AG20443 (cell line): ENCODE results near the gene XXYLT1.
A peak's percentile ranks its signal among the peaks of the same experiment; 100 is the strongest.

Source experiments
- DNase-seq: peaks from one replicate; pipeline ENCODE4 v3.0.0; 2012; ENCODE audit warnings: low spot score, mixed read lengths

XXYLT1 gene

DNA sequence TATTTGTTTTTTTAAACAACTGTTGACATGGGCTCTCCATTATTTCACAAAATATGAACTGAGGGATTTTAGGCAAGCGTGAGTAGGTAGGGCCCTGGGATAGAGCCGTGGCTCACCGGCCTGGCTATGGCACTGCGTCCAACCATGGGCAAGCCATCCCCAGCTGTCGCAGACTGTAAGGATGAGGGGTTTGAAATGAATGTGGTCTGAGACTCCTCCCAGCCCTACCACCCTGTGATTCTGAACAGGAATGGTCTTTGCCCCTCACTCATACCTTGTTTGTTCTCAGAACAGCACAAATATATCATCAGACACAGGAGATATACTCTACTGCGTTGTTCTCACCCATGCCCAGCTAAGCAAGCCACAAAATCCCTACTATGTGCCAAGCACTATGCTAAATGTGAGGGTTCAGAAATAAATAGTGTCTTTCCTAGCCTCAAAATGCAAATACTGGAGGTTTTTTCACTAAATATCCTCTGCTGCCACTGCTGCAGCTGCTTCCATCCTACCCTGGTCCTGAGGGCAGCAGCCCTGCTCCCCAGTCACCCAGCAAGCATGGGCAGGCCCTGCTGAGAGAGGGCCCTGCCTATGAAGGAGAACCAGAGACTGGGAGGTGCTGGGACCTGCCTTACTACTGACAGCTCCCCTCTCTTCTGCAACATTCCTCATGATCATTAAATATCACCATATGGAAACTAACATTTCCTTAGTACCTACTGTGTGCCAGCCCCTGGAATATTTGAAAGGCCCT lies 102.8 kb downstream of the XXYLT1 start:
- DNase-seq = no peak

GRCh38 chr3:195165790-195166189 lies 105.2 kb downstream of the XXYLT1 start:
- no peak for DNase-seq

- no peak for DNase-seq
Observed at GRCh38 chr3:195165265-195165609, 105.7 kb downstream of the XXYLT1 start.

- DNase-seq = no peak
Observed at GRCh38 chr3:195164573-195165264, 106.2 kb downstream of the XXYLT1 start.

- no peak for DNase-seq
Observed at GRCh38 chr3:195163719-195164572, 107.0 kb downstream of the XXYLT1 start.

GRCh38 chr3:195162816-195163215 lies 108.1 kb downstream of the XXYLT1 start:
- no peak for DNase-seq

- no peak for DNase-seq
Observed at GRCh38 chr3:195162033-195162669, 108.8 kb downstream of the XXYLT1 start.

GRCh38 chr3:195160908-195161434 lies 110.0 kb downstream of the XXYLT1 start:
- DNase-seq = no peak

DNA sequence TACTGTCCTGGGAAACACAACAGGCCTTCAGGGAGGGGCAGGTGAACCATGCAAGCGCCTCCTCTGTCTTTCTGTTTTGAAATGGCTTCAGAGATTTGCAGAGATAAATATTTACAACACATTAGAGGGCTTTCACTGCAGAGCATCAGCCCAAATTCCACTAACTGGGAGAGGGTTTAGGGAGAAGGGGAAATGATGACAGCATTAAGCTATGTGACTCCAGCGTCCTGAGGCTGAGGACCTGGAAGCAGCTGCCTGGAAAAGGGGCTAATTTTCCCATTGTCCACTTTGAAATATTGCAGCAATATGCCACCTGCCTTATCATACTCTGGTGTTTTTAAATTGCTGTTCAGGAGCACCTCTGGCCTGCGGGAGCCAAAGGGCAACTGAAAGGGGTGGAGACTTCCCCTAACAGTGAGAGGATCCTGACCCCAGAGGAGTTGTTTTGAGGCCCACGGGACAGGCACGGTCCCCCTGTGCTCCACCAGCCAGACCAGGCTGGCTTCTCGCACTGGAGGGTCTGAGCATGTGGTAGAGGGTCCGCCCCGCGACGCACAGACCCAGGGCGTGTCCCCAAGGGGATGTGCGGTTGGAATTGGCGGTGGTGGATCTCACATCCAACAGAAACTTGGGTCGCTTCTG lies 110.6 kb downstream of the XXYLT1 start:
- DNase-seq = peak; percentile 86

DNA sequence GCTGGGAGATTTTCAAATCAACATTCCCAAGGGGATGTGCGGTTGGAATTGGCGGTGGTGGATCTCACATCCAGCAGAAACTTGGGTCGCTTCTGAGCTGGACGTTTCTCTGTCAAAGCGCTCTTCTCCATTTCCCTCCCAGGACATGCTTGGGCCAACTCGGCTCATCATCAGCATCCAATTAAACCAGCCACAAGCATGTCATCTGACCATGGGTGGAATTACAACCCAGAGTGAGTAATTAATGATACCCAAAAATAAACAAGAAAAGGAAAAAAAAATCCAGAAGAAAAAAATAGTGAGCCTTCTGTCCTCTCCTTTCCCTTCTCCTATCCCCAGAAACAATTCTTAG lies 111.2 kb downstream of the XXYLT1 start:
- peak; percentile 77 for DNase-seq

GRCh38 chr3:195159117-195159813 lies 111.7 kb downstream of the XXYLT1 start:
- no peak for DNase-seq

GRCh38 chr3:195156286-195156890 lies 114.6 kb downstream of the XXYLT1 start:
- DNase-seq = no peak

DNA sequence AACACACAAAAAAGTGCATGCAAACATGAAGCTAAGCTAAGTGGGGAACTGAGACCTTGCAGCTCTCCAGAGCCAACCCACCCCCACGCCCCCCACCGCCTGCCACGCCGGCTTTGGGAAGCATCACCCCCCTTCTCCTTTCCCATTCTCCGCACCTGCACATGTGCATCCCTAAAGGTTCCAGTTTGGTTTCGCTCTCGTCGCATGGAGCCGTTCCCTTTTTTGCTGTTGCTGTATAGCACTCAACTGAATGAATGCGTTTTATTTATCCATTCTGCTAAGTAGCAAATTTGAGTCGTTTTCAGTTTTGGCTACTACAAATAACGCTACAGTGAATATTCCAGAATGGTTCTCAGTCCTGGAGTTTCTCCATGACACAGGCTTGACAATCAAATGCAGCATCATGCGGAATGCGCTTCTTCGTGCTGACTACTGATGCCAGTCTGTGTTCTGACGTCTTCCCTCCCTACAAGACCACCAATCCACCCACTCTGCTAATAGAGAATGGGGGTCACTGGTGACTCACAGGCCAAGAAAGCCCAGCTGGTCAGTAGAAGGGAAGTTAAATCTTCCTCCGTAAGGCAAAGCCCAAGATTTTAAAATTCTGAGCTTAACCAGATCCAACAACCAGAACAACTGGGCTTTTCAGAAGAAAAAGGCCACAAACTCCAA lies 115.3 kb downstream of the XXYLT1 start:
- no peak for DNase-seq

DNA sequence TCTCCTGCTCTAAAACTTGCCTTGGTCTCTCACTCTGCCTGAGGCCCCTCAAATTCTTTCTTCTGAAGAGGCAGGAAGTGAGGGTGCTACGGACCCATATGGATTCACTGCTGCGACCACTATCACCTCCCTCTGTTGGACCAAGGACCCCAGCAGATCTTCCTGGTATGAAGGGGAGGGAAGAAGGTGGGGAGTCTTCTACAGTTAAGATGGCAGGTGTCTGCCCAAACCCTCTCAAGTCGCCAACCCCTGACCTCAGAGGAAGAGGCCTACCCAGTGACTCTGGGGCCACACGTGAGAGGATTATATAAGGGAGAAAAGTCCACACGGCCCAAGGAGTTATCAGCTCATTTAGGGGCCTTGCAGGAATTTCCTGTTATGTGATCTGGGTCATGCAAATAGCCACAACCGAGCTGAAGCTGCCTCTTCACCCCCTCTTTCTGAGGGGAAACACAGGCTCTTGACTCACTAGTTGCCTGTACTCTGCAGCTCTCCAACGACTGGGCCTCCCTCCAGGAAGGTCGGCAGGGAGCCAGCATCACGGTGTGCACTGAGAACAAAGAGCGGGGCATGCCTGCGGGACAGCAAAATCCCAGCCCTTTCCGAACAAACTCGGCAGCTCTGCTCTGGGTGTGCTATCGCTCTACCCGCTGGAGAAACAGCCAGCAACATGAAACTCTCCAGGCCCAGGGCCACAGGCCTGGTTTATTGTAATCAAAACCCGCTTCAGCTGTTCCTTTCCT lies 116.0 kb downstream of the XXYLT1 start:
- DNase-seq = peak; percentile 88

- DNase-seq = peak; percentile 17
Observed at GRCh38 chr3:195154111-195154791, 116.7 kb downstream of the XXYLT1 start.

DNA sequence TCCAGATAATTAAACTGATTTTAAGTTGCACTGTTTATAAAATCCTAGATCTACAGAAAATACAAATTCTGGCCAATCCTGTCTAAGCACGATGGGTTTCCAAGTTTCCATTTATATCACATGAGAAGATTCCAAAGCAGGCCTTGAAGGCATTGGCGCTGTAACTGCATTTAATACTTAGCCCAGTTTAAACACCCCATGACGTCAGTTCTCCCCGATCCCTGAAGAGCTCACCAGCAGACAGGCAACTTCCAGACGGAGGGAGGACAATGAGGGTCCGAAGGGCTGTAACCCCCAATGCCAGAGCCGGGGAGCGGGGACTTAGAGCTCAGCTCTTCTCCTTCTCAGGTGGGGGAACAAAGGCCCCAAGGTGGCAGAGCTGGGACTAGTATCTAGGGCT lies 117.3 kb downstream of the XXYLT1 start:
- DNase-seq = no peak

DNA sequence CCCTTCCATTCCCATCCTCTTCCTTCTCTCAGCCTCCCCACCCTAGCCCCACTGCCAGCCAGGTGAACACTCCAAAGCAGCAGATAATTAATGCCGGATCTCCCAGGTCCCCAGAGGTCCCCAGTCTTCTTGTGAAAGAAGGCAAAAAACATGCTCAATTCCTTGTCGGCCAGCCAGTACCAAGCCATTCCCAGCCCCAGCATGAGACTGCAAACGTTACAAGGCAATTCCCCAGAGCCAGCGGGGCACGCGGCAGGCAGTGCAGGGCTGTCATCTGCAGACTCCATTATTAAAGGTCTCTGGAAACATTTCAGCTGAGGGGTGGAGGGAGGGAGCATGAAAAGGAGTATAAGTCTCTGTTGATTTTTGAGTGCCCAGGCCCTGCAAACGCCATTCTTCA lies 117.8 kb downstream of the XXYLT1 start:
- DNase-seq = no peak

DNA sequence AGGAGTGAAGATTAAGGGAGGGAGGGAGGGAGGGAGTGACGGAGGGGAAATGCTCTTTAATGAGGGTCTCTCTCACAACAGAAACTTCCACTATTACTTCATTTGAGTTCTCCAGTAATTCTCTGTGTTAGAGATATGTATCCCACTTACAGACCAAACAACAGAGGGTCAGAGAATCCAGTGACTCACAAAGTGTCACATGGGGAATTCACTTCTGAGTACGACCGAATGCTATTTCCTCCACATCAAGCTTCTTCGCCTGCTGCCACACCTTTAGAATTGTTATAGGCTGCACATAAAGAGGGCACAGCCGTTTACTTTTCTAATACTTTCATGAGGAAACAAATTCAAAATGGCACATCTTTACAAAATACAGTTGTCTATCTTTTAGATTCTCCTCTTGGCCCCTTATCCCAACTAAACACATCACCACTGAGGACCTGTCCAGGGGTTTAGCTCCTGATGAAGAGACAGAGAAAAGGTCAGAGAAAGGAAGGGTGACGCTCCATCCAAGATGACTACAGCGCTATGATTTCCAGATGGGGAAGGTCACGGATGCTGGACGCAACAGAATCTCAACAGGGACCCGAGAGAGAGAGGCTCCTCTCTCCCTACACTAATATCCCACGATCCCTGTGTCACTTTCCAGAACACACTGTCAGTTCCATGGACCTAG lies 119.0 kb downstream of the XXYLT1 start:
- DNase-seq = peak; percentile 35
